ENCODE data around the gene OLFML2B. TPM values are rescaled to one million over a fixed set of nuclear protein-coding genes. Genes with fewer than 3 reads are reported as not detected.
A peak's percentile ranks its signal among the peaks of the same experiment; 100 is the strongest.
"Not testable (repeated sequence)": the region's sequence is repeated elsewhere in the genome, so short reads cannot be mapped to it uniquely, and the experiment has no call there.

The OLFML2B gene
- total RNA-seq, 4 donors from 2014 or later: 8.5 to 38.4 (median 12.9) TPM

DNA sequence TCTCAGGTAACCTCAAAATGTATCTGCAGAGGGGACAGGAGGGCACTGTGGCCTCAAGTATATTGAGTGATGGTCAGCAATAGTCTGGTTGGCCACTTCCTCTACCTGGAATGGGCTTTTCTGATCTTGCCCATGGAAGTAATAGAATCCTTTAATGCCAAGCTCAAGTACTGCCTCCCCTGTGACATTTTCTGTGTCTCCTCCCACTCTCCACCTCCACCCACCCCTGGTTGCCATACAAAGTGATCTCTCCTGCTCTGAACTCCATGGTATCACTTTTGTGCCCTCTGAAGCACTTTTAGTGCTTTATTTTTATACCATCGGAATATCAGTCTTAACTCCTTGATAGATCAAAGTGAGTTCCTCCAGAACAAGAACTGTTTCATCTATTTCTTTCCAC, 36.6 kb upstream of the OLFML2B start:
- Histone ChIP-seq H3K4me1 (no peaks in the 10 kb centered on the region), H3K9me3 (no peaks in the 10 kb centered on the region), H3K27me3 (no peaks in the 10 kb centered on the region), H3K36me3 (no peaks in the 10 kb centered on the region), H3K27ac (no peak overlapping the region), H3K4me3 (no peak overlapping the region)
- intact Hi-C loops (cut with DNase I; ENCODE audit: low total_unique reads): no loop called here
- TF ChIP-seq, protein P1, sequence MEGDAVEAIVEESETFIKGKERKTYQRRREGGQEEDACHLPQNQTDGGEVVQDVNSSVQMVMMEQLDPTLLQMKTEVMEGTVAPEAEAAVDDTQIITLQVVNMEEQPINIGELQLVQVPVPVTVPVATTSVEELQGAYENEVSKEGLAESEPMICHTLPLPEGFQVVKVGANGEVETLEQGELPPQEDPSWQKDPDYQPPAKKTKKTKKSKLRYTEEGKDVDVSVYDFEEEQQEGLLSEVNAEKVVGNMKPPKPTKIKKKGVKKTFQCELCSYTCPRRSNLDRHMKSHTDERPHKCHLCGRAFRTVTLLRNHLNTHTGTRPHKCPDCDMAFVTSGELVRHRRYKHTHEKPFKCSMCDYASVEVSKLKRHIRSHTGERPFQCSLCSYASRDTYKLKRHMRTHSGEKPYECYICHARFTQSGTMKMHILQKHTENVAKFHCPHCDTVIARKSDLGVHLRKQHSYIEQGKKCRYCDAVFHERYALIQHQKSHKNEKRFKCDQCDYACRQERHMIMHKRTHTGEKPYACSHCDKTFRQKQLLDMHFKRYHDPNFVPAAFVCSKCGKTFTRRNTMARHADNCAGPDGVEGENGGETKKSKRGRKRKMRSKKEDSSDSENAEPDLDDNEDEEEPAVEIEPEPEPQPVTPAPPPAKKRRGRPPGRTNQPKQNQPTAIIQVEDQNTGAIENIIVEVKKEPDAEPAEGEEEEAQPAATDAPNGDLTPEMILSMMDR (IDR thresholded peaks at IDR 0.05): no peak
- no peak for TF ChIP-seq POLR2A (IDR thresholded peaks at IDR 0.05)
- DNase-seq: no peak

DNA sequence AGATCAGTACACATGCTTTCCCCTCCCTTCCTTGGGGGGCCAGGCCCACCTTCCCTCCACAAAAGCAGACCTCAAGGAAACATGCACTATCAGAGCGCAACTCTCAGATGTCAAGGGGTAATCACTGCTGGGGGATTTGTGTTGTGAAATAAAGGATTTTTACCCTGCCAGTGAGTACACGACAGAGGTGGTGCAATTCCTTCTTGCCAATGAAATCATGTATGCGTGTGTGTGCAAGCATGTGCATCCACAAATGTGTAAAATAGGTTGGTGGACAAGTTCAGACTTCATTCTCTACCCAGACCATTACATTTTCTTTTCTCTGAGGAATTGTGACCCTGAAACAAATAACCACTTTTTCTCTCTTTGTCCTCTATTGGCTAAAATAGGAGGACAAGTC, 36.1 kb upstream of the OLFML2B start:
- H3K9me3 ChIP-seq: no peaks in the 10 kb centered on the region
- DNase-seq: no peak
- intact Hi-C loops (cut with DNase I; ENCODE audit: low total_unique reads): loop anchor here (5.0 kb wide), 1 partner anchor 333 kb away; no protein-coding TSS in a partner anchor
- no peaks in the 10 kb centered on the region for H3K36me3 ChIP-seq
- no peak overlapping the region for H3K27ac ChIP-seq
- no peaks in the 10 kb centered on the region for H3K4me1 ChIP-seq
- H3K27me3 ChIP-seq: no peaks in the 10 kb centered on the region
- TF ChIP-seq POLR2A (IDR thresholded peaks at IDR 0.05): no peak
- TF ChIP-seq, protein P1 (IDR thresholded peaks at IDR 0.05): no peak
- H3K4me3 ChIP-seq: no peak overlapping the region

DNA sequence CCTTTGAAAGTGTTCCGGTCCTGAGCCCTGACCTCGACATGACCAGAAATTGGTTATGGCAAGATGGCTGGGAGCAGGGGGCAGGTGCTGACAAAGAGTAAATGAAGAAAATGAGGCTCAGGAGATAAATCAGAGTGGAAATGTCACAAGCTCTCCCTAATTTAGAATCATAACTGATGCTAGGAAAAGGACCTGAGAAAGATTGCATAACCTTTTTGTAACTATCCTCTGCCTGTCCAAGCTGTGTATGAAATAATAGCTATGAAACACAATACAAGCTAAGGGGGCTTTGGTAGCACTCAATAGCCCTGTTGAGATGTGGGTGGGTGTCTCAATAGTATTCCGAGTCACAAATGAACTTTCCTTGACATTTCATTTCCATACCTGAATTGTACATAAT, 32.9 kb upstream of the OLFML2B start:
- intact Hi-C loops (cut with DNase I; ENCODE audit: low total_unique reads): loop anchor here (5.0 kb wide), 1 partner anchor 336 kb away; no protein-coding TSS in a partner anchor

DNA sequence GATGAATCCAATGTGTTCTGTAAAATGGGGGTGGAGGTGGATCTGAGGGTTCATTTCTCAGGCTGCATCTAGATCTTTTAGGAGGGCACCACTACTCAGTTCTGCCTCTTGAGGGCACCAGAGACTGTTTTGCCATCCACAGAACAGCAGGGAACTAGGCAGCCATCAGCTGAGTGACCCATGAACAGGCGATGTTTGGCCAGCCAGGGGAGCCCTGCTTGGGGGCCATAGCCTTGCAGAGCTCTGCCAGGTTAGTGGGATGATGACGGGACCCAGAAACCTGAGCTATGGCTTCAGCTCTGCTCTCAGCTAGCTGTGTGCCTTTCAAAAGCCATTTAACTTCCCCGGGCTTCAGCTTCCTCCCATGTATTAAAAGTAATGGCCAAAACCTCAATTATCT, 32.4 kb upstream of the OLFML2B start:
- Histone ChIP-seq H3K9me3 (no peaks in the 10 kb centered on the region), H3K36me3 (no peaks in the 10 kb centered on the region), H3K27me3 (no peaks in the 10 kb centered on the region), H3K4me1 (no peaks in the 10 kb centered on the region), H3K27ac (no peak overlapping the region), H3K4me3 (no peak overlapping the region)
- intact Hi-C loops (cut with DNase I; ENCODE audit: low total_unique reads): loop anchor here (5.0 kb wide), 1 partner anchor 336 kb away; no protein-coding TSS in a partner anchor
- peak; percentile 37 to 58 for DNase-seq
- TF ChIP-seq, protein P1 (IDR thresholded peaks at IDR 0.05): peak; percentile 75 to 88 (median 85)
- TF ChIP-seq POLR2A (IDR thresholded peaks at IDR 0.05): no peak

More for the DNA sequence above, 32.9 kb upstream of the OLFML2B start:
- no peaks in the 10 kb centered on the region for H3K4me1 ChIP-seq
- H3K27ac ChIP-seq: no peak overlapping the region
- no peaks in the 10 kb centered on the region for H3K9me3 ChIP-seq
- H3K36me3 ChIP-seq: no peaks in the 10 kb centered on the region
- no peak overlapping the region for H3K4me3 ChIP-seq
- TF ChIP-seq, protein P1 (IDR thresholded peaks at IDR 0.05): no peak
- TF ChIP-seq POLR2A (IDR thresholded peaks at IDR 0.05): no peak
- no peaks in the 10 kb centered on the region for H3K27me3 ChIP-seq
- DNase-seq: no peak

DNA sequence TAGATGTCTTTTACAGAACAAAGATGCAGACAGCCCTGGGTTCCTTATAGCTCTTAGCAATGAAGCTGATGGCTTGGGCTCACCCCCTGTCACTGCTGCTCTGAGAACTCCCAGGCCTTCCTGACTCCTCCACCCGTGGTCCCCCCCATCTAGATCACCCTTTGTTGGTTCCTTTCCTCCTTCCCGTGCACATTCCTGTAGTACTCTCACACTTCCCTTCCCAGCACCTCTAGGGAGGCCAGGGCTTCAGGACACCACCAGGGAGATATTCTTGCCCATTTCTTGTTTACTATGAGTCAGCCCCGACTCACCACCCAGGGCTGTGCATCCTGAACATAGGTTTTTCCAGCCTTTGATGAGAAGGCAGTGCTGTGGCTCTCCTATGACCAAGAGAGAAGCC, 31.4 kb upstream of the OLFML2B start:
- H3K4me1 ChIP-seq: no peaks in the 10 kb centered on the region
- no peak for DNase-seq
- H3K4me3 ChIP-seq: no peak overlapping the region
- H3K27me3 ChIP-seq: no peaks in the 10 kb centered on the region
- no peaks in the 10 kb centered on the region for H3K36me3 ChIP-seq
- no peaks in the 10 kb centered on the region for H3K9me3 ChIP-seq
- no peak overlapping the region for H3K27ac ChIP-seq
- intact Hi-C loops (cut with DNase I; ENCODE audit: low total_unique reads): loop anchor here (5.0 kb wide), 1 partner anchor 337 kb away; no protein-coding TSS in a partner anchor
- no peak for TF ChIP-seq POLR2A (IDR thresholded peaks at IDR 0.05)
- TF ChIP-seq, protein P1 (IDR thresholded peaks at IDR 0.05): no peak

DNA sequence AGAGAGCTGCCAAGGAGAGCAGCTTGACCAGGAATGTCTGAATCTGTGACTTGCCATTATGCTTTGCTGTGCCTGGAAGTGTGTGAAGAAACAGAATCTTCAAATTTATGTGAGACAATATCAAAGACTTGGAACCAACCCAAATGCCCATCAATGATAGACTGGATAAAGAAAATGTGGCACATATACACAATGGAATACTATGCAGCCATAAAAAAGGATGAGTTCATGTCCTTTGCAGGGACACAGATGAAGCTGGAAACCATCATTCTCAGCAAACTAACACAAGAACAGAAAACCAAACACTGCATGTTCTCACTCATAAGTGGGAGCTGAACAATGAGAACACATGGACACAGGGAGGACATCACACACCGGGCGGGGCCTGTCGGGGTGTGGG, 30.3 kb upstream of the OLFML2B start:
- intact Hi-C loops (cut with DNase I; ENCODE audit: low total_unique reads); H3K27ac ChIP-seq; DNase-seq; H3K27me3 ChIP-seq; H3K36me3 ChIP-seq; H3K4me1 ChIP-seq; H3K9me3 ChIP-seq; H3K4me3 ChIP-seq: not testable (repeated sequence)

All from uterus (tissue), 4 donors.